HuH-7.5 (cell line): ENCODE data around the gene TELO2.

Experiments used
- DNase-seq: peaks from one replicate; pipeline ENCODE4 v3.0.0; 2011; ENCODE audit warnings: low spot score

TELO2 gene

GRCh38 chr16:1518626-1519135 is 25.5 kb downstream of the TELO2 start:
- no peak for DNase-seq

GRCh38 chr16:1519831-1520230 is 26.7 kb downstream of the TELO2 start:
- no peak for DNase-seq

DNA sequence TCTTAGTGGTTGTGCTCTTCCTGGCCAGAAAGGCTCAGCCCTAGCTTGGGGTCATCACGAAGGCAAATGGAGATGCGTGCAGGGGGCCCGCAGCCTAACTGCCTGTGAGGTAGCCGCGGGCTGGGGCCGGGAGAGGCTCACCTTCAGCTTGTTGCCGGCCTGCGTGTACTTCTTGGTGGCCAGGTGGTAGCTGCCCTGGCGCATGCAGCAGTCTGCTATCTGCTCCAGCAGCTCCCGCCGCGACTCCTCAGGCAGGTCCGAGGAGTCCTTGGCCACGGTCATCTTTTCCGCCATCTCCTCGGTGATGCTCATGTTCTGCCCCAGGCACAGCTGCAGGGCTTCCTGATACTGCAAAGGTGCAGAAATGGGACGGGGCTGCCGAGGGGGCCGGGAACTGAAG is 27.3 kb downstream of the TELO2 start:
- no peak for DNase-seq

DNA sequence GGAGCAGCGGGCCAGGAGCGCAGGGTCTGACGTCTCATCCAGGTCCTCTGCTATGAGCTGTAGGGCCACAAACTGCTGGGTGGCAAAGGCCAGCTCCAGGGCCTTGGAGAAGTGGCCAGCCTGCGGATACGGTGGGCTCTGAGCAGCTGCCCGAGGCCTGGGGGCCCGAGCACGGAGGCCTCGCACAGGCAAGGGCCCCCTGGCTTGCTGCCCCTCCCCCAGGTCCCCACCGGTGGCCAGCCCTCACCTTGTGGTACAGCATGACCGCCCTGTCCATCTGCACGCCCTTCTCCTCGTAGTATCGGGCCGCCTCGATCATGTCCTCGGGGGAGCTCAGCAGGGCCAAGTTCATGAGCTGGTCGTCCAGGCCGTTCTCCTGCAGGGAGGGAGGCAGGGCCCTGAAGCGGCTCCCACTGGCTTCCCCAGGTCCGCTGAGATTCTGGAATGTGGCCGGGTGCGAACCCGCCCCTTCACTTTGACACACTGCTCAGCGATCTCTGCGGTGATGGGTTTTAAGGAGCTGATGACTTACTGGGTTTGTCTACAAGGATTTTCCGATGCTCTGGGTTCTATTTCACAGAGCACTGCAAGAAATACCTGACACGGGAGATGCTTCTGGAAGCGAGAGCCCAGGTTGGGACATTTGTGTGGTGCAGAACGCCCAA is 30.6 kb downstream of the TELO2 start:
- no peak for DNase-seq

GRCh38 chr16:1524366-1524765 is 31.2 kb downstream of the TELO2 start:
- DNase-seq = no peak

GRCh38 chr16:1525871-1526607 is 32.9 kb downstream of the TELO2 start:
- DNase-seq = no peak

- no peak for DNase-seq
These were observed 33.7 kb downstream of the TELO2 start for GRCh38 chr16:1526608-1527555.

- DNase-seq = no peak
These were observed 35.0 kb downstream of the TELO2 start for GRCh38 chr16:1527836-1528811.

DNA sequence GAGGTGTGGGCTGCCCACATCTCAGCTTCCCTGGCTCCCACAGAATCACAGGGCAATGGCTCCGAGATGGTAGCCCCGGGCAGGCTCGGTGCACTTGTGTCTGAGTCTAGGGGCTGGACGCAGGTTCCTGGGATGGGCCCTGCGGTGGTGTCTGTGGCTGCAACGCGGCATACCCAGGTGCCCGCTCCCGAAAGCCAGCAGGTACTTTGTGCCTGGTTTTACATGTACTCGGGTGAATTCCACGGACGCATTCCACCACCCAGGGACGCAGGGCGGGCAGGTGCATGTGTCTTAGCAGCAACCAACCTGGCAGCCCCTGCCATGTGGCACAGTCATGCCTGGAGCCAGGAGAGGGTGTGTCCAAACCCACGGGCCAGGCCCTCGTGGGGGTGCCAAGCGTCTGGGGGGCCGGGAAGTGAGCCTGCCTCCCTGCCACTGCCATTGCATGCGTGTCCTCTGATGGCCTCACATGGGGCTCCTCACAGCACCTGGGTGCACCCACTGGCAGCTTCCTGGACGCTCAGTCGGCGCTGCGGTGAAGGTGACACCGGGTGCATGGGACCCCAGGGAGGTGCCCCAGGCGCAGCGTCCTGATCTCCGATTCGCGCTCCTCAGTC is 35.9 kb downstream of the TELO2 start:
- DNase-seq = no peak

GRCh38 chr16:1530349-1530882 is 37.3 kb downstream of the TELO2 start:
- no peak for DNase-seq

- no peak for DNase-seq
These were observed 37.9 kb downstream of the TELO2 start for GRCh38 chr16:1530883-1531637.

- DNase-seq = no peak
These were observed 38.4 kb downstream of the TELO2 start for GRCh38 chr16:1531638-1531910.

GRCh38 chr16:1532081-1532760 is 39.1 kb downstream of the TELO2 start:
- DNase-seq = no peak

DNA sequence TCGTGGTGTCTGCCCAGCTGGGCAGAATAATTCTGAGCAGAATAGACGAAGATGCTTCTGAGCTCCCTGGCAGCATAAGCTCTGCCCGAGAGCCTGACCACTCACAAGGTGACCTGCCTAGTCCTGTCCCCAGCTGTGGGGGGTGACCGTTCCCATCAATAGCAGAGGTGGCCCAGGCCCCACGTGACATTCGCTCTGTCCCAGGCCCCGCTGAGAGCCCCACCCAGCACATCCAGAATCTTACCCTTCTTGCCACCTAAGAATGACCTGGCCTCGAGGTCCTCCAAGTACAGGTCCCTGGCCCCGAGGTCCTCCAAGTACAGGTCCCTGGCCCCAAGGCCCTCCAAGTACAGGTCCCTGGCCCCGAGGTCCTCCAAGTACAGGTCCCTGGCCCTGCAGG is 39.6 kb downstream of the TELO2 start:
- no peak for DNase-seq

DNA sequence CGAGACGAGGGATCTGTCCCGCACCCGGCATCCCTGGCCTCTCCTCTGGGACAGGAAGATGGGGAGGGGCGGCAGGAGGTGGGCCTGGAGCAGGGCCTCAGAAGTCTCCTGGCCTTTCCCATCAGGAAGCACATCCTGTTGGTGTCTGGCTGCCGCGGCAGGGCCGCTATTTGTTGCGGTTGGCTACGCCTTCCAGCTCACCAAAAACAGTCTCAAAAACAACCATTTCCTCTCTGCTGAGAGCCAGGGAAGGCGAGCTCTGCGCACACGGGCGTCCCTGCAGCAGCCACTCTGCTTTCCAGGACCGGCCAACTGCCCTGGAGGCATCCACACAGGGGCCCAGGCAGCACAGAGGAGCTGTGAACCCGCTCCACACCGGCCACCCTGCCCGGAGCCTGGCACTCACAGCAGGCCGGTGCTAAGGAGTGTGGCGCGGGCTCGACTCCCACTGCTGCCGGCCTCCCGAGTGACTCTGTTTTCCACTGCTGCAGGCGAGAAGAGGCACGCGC is 40.3 kb downstream of the TELO2 start, which contains the start of gene TMEM204:
TMEM204 (plus strand) TSS at position 224 of the 509 bp plus-strand sequence. CDS start 610 bp downstream, outside the sequence.
- no peak for DNase-seq

DNA sequence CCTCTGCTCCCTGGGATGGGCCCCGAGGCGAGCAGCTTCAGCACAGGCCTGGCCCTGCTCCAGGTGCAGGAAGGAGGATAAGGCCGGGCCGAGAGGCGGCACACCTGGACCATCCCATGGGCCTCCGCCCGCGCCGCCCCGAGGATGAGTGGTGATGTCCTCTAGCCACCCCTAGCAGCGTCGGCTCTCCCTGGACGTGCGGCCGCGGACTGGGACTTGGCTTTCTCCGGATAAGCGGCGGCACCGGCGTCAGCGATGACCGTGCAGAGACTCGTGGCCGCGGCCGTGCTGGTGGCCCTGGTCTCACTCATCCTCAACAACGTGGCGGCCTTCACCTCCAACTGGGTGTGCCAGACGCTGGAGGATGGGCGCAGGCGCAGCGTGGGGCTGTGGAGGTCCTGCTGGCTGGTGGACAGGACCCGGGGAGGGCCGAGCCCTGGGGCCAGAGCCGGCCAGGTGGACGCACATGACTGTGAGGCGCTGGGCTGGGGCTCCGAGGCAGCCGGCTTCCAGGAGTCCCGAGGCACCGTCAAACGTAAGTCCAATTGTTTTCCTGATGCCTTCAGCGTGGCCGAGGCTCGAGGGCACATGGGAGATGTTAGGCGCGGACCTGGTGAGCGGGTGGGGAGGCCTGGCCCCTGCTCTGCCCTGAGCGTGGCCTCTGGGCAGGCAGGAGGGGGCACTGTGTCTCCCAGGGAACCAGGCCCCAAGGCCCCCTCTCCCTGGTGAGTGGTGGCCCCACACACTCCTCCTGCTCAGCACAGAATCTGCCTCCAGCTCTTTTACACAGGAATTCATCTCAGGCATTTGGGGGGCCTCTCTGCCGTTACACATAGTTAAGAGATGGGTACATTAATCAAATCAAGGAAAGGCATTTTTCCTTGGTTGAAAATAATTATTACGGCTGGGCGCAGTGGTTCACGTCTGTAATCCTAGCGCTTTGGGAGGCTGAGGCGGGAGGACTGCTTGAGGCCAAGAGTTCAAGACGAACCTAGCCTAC is 41.2 kb downstream of the TELO2 start:
- DNase-seq = no peak

- DNase-seq = no peak
These were observed 42.5 kb downstream of the TELO2 start for GRCh38 chr16:1535391-1536291.
